Epithelial cell of proximal tubule (primary cell): Measurements from ENCODE around the gene ARHGEF16. TPM values are rescaled to one million over a fixed set of nuclear protein-coding genes. Genes with fewer than 3 reads are reported as not detected.

Source experiments
- DNase-seq: peaks from one replicate; pipeline ENCODE4 v3.0.0-alpha.2; 2011; ENCODE audit warnings: low read depth
- H3K4me3 ChIP-seq: 2 replicates; pipeline ENCODE4 v1.5.1; 2011; ENCODE audit warnings: low read depth, mild to moderate bottlenecking, low read length
- total RNA-seq: library from RNA; depleted of rRNA; stranded (reverse); fragments of >200 nt; gene quantifications from 2 replicates; pipeline ENCODE4 v1.2.3, GENCODE V29; 2015
- TF ChIP-seq, protein P1 (sequence below): conservative IDR thresholded peaks from 2 replicates; pipeline ENCODE4 v1.5.1; 2012; ENCODE audit warnings: low read depth, mild to moderate bottlenecking, low read length

Gene ARHGEF16
- total RNA-seq, 1 donor from 2014 or later: 36.6 TPM

- no peak overlapping the region for H3K4me3 ChIP-seq
- DNase-seq: no peak
- TF ChIP-seq, protein P1, sequence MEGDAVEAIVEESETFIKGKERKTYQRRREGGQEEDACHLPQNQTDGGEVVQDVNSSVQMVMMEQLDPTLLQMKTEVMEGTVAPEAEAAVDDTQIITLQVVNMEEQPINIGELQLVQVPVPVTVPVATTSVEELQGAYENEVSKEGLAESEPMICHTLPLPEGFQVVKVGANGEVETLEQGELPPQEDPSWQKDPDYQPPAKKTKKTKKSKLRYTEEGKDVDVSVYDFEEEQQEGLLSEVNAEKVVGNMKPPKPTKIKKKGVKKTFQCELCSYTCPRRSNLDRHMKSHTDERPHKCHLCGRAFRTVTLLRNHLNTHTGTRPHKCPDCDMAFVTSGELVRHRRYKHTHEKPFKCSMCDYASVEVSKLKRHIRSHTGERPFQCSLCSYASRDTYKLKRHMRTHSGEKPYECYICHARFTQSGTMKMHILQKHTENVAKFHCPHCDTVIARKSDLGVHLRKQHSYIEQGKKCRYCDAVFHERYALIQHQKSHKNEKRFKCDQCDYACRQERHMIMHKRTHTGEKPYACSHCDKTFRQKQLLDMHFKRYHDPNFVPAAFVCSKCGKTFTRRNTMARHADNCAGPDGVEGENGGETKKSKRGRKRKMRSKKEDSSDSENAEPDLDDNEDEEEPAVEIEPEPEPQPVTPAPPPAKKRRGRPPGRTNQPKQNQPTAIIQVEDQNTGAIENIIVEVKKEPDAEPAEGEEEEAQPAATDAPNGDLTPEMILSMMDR: no peak
Measured at GRCh38 chr1:3409366-3410141, 44.9 kb upstream of the ARHGEF16 start.

DNA sequence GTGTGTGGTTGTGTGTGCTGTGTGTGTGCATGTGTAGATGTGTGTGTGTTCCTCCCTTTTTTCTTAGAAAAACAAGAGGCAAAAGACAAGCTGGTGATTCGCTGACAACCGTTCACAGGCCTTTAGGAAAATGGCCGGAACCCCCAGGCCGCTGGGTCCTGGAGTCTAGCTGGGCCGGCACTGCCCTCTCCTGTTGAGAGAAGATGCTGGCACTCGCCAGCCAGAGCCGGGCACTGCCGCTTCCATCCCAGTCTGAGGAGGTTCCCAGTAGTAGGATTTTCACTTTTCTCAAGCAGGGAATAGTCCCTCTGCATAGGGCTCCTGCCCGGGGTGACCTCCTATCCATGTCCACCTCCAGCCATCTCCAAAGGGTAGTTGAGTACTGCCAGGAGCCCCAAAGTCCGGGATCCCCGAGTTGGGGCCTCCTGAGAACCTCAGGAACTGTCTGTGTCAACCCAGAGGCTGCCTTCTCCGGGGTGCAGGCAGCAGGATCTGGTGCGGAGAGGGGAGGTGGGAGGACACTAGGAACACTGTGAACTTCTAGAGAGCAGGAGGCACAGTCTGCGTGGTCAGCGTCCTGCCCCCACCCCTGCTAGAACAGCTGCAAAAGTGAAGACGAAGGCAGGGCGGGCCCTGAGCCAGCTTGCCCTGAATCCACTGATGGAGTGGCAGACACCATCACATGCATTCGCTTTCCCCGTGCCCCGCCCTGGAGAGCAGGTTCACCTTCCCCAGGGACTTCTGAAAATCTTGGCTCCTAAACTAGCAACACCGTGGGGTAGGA is 44.1 kb upstream of the ARHGEF16 start:
- TF ChIP-seq, protein P1: peak; percentile 80
- no peak overlapping the region for H3K4me3 ChIP-seq
- peak; percentile 1 for DNase-seq

- DNase-seq: no peak
- H3K4me3 ChIP-seq: no peak overlapping the region
- TF ChIP-seq, protein P1: no peak
Measured at GRCh38 chr1:3411806-3412205, 42.7 kb upstream of the ARHGEF16 start.

DNA sequence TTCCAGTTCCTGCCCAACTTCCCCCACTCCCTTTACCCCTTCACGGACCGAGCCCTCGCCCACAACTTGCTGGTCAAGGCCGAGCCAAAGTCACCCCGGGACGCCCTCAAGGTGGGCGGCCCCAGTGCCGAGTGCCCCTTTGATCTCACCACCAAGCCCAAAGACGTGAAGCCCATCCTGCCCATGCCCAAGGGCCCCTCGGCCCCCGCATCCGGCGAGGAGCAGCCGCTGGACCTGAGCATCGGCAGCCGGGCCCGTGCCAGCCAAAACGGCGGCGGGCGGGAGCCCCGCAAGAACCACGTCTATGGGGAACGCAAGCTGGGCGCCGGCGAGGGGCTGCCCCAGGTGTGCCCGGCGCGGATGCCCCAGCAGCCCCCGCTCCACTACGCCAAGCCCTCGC is 42.1 kb upstream of the ARHGEF16 start:
- no peak for DNase-seq
- TF ChIP-seq, protein P1: no peak

GRCh38 chr1:3413975-3414710 is 40.3 kb upstream of the ARHGEF16 start:
- no peak for DNase-seq
- TF ChIP-seq, protein P1: peak; percentile 7
- H3K4me3 ChIP-seq: no peak overlapping the region

More for the DNA sequence above, 42.1 kb upstream of the ARHGEF16 start:
- no peak overlapping the region for H3K4me3 ChIP-seq

DNA sequence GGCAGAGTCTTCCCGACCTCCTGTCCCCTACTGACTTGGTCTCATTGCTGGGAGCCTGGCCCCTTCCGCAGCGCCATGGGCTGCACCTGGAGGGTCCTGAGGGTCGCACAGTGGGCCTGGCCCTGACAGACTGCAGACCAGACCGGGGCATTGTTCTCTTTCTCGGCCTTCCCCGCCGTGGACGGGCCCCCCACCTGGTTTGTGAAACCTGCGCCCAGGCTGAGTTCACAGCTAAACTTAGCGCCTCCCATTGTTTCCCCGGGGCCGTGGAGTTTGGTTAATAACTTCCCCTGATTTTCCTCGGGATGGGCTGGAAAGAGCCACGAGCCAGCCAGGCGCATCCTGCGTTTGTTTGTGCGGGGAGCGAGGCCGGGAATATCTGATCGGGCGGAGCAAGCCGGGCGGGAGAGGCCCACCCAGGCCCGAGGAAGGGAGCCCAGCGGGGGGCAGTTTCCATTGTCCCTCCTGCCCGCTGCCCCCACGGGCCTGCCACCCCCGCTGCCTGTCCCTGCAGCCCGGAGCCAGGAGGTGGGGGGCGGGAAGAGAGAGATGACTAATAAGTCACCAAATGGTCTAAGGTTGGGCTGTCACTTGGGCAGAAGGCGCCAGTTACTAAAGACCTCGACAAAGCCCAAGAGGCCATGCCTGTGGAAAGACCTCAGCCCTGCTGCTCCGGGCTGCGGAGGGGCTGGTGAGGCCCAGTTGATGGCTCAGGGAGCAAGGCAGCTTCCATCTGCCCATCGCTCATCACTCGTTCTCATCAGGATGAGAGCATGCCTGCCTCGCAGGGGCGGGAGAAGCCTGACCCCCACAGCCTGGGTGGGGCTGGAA is 39.0 kb upstream of the ARHGEF16 start:
- DNase-seq: no peak
- no peak overlapping the region for H3K4me3 ChIP-seq
- TF ChIP-seq, protein P1: no peak
